ENCODE results near the gene SMIM7.

SMIM7 gene

GRCh38 chr19:16619457-16619856 is 40.5 kb downstream of the SMIM7 start:
- Histone ChIP-seq H3K4me3 (ENCODE audit: low read length) (no peak overlapping the region), H3K27me3 (ENCODE audit: control insufficient read depth, insufficient read depth, low read length) (no peaks in the 10 kb centered on the region), H3K9ac (ENCODE audit: low read depth, low read length) (no peak overlapping the region), H3K4me2 (ENCODE audit: low read length) (peak overlapping the region; percentile 7), H3K36me3 (ENCODE audit: insufficient read depth, low read length) (peaks cover 14% of the 10 kb centered on the region), H3K4me1 (ENCODE audit: control insufficient read depth, insufficient read depth, low read length) (peaks cover 15% of the 10 kb centered on the region), H3K9me3 (replicated peaks; ENCODE audit: low read length) (no peaks in the 10 kb centered on the region)

- peaks cover 4% of the 10 kb centered on the region for H3K36me3 ChIP-seq (ENCODE audit: insufficient read depth, low read length)
- no peak overlapping the region for H3K4me2 ChIP-seq (ENCODE audit: low read length)
- H3K4me1 ChIP-seq (ENCODE audit: control insufficient read depth, insufficient read depth, low read length) = peaks cover 15% of the 10 kb centered on the region
- H3K9ac ChIP-seq (ENCODE audit: low read depth, low read length) = no peak overlapping the region
- H3K27me3 ChIP-seq (ENCODE audit: control insufficient read depth, insufficient read depth, low read length) = no peaks in the 10 kb centered on the region
- H3K4me3 ChIP-seq (ENCODE audit: low read length) = no peak overlapping the region
- H3K9me3 ChIP-seq (replicated peaks; ENCODE audit: low read length) = no peaks in the 10 kb centered on the region
These were observed 41.7 kb downstream of the SMIM7 start for GRCh38 chr19:16618248-16618647.

GRCh38 chr19:16615808-16616207 is 44.1 kb downstream of the SMIM7 start:
- H3K36me3 ChIP-seq (ENCODE audit: insufficient read depth, low read length) = no peaks in the 10 kb centered on the region
- H3K4me1 ChIP-seq (ENCODE audit: control insufficient read depth, insufficient read depth, low read length) = peaks cover 15% of the 10 kb centered on the region
- no peak overlapping the region for H3K4me2 ChIP-seq (ENCODE audit: low read length)
- no peak overlapping the region for H3K9ac ChIP-seq (ENCODE audit: low read depth, low read length)
- H3K4me3 ChIP-seq (ENCODE audit: low read length) = no peak overlapping the region
- H3K9me3 ChIP-seq (replicated peaks; ENCODE audit: low read length) = no peaks in the 10 kb centered on the region
- H3K27me3 ChIP-seq (ENCODE audit: control insufficient read depth, insufficient read depth, low read length) = no peaks in the 10 kb centered on the region

- Histone ChIP-seq H3K9me3 (replicated peaks; ENCODE audit: low read length) (no peaks in the 10 kb centered on the region), H3K4me1 (ENCODE audit: control insufficient read depth, insufficient read depth, low read length) (peaks cover 11% of the 10 kb centered on the region), H3K27me3 (ENCODE audit: control insufficient read depth, insufficient read depth, low read length) (no peaks in the 10 kb centered on the region), H3K9ac (ENCODE audit: low read depth, low read length) (no peak overlapping the region), H3K36me3 (ENCODE audit: insufficient read depth, low read length) (no peaks in the 10 kb centered on the region), H3K4me3 (ENCODE audit: low read length) (no peak overlapping the region), H3K4me2 (ENCODE audit: low read length) (no peak overlapping the region)
These were observed 45.0 kb downstream of the SMIM7 start for GRCh38 chr19:16614941-16615340.

GRCh38 chr19:16613841-16614240 is 46.1 kb downstream of the SMIM7 start:
- no peaks in the 10 kb centered on the region for H3K36me3 ChIP-seq (ENCODE audit: insufficient read depth, low read length)
- peaks cover 12% of the 10 kb centered on the region for H3K4me1 ChIP-seq (ENCODE audit: control insufficient read depth, insufficient read depth, low read length)
- H3K4me2 ChIP-seq (ENCODE audit: low read length) = no peak overlapping the region
- H3K27me3 ChIP-seq (ENCODE audit: control insufficient read depth, insufficient read depth, low read length) = no peaks in the 10 kb centered on the region
- no peak overlapping the region for H3K4me3 ChIP-seq (ENCODE audit: low read length)
- no peaks in the 10 kb centered on the region for H3K9me3 ChIP-seq (replicated peaks; ENCODE audit: low read length)
- no peak overlapping the region for H3K9ac ChIP-seq (ENCODE audit: low read depth, low read length)

GRCh38 chr19:16612636-16613035 is 47.3 kb downstream of the SMIM7 start:
- H3K4me3 ChIP-seq (ENCODE audit: low read length) = no peak overlapping the region
- H3K9ac ChIP-seq (ENCODE audit: low read depth, low read length) = no peak overlapping the region
- H3K4me1 ChIP-seq (ENCODE audit: control insufficient read depth, insufficient read depth, low read length) = peaks cover 23% of the 10 kb centered on the region
- no peaks in the 10 kb centered on the region for H3K9me3 ChIP-seq (replicated peaks; ENCODE audit: low read length)
- H3K27me3 ChIP-seq (ENCODE audit: control insufficient read depth, insufficient read depth, low read length) = no peaks in the 10 kb centered on the region
- H3K4me2 ChIP-seq (ENCODE audit: low read length) = no peak overlapping the region
- H3K36me3 ChIP-seq (ENCODE audit: insufficient read depth, low read length) = no peaks in the 10 kb centered on the region

- Histone ChIP-seq H3K4me2 (ENCODE audit: low read length) (no peak overlapping the region), H3K9me3 (replicated peaks; ENCODE audit: low read length) (no peaks in the 10 kb centered on the region), H3K36me3 (ENCODE audit: insufficient read depth, low read length) (no peaks in the 10 kb centered on the region), H3K9ac (ENCODE audit: low read depth, low read length) (no peak overlapping the region), H3K4me1 (ENCODE audit: control insufficient read depth, insufficient read depth, low read length) (peaks cover 29% of the 10 kb centered on the region), H3K4me3 (ENCODE audit: low read length) (no peak overlapping the region), H3K27me3 (ENCODE audit: control insufficient read depth, insufficient read depth, low read length) (no peaks in the 10 kb centered on the region)
These were observed 48.8 kb downstream of the SMIM7 start for GRCh38 chr19:16611121-16611520.

GRCh38 chr19:16609511-16610200 is 50.3 kb downstream of the SMIM7 start:
- H3K36me3 ChIP-seq (ENCODE audit: insufficient read depth, low read length) = no peaks in the 10 kb centered on the region
- no peak overlapping the region for H3K4me2 ChIP-seq (ENCODE audit: low read length)
- no peak overlapping the region for H3K9ac ChIP-seq (ENCODE audit: low read depth, low read length)
- no peak overlapping the region for H3K4me3 ChIP-seq (ENCODE audit: low read length)
- H3K9me3 ChIP-seq (replicated peaks; ENCODE audit: low read length) = no peaks in the 10 kb centered on the region
- H3K4me1 ChIP-seq (ENCODE audit: control insufficient read depth, insufficient read depth, low read length) = peaks cover 40% of the 10 kb centered on the region
- H3K27me3 ChIP-seq (ENCODE audit: control insufficient read depth, insufficient read depth, low read length) = no peaks in the 10 kb centered on the region

- peak overlapping the region; percentile 41 for H3K9ac ChIP-seq (ENCODE audit: low read depth, low read length)
- no peaks in the 10 kb centered on the region for H3K36me3 ChIP-seq (ENCODE audit: insufficient read depth, low read length)
- H3K4me2 ChIP-seq (ENCODE audit: low read length) = peak overlapping the region; percentile 74
- H3K4me3 ChIP-seq (ENCODE audit: low read length) = peak overlapping the region; percentile 45
- H3K9me3 ChIP-seq (replicated peaks; ENCODE audit: low read length) = no peaks in the 10 kb centered on the region
- H3K4me1 ChIP-seq (ENCODE audit: control insufficient read depth, insufficient read depth, low read length) = peaks cover 40% of the 10 kb centered on the region
- no peaks in the 10 kb centered on the region for H3K27me3 ChIP-seq (ENCODE audit: control insufficient read depth, insufficient read depth, low read length)
These were observed 51.6 kb downstream of the SMIM7 start for GRCh38 chr19:16608290-16608739.

GRCh38 chr19:16607819-16608218 is 52.1 kb downstream of the SMIM7 start:
- H3K4me2 ChIP-seq (ENCODE audit: low read length) = peak overlapping the region; percentile 74
- peaks cover 40% of the 10 kb centered on the region for H3K4me1 ChIP-seq (ENCODE audit: control insufficient read depth, insufficient read depth, low read length)
- H3K9me3 ChIP-seq (replicated peaks; ENCODE audit: low read length) = no peaks in the 10 kb centered on the region
- H3K9ac ChIP-seq (ENCODE audit: low read depth, low read length) = peak overlapping the region; percentile 41
- H3K36me3 ChIP-seq (ENCODE audit: insufficient read depth, low read length) = no peaks in the 10 kb centered on the region
- peak overlapping the region; percentile 45 for H3K4me3 ChIP-seq (ENCODE audit: low read length)
- no peaks in the 10 kb centered on the region for H3K27me3 ChIP-seq (ENCODE audit: control insufficient read depth, insufficient read depth, low read length)

- H3K9ac ChIP-seq (ENCODE audit: low read depth, low read length) = peak overlapping the region; percentile 17
- peaks cover 40% of the 10 kb centered on the region for H3K4me1 ChIP-seq (ENCODE audit: control insufficient read depth, insufficient read depth, low read length)
- H3K27me3 ChIP-seq (ENCODE audit: control insufficient read depth, insufficient read depth, low read length) = no peaks in the 10 kb centered on the region
These were observed 54.4 kb downstream of the SMIM7 start for GRCh38 chr19:16605553-16605994.

GRCh38 chr19:16605115-16605514 is 54.8 kb downstream of the SMIM7 start:
- H3K9me3 ChIP-seq (replicated peaks; ENCODE audit: low read length) = no peaks in the 10 kb centered on the region
- H3K4me2 ChIP-seq (ENCODE audit: low read length) = peak overlapping the region; percentile 57
- H3K27me3 ChIP-seq (ENCODE audit: control insufficient read depth, insufficient read depth, low read length) = no peaks in the 10 kb centered on the region
- no peak overlapping the region for H3K9ac ChIP-seq (ENCODE audit: low read depth, low read length)
- H3K36me3 ChIP-seq (ENCODE audit: insufficient read depth, low read length) = no peaks in the 10 kb centered on the region
- H3K4me3 ChIP-seq (ENCODE audit: low read length) = no peak overlapping the region
- H3K4me1 ChIP-seq (ENCODE audit: control insufficient read depth, insufficient read depth, low read length) = peaks cover 40% of the 10 kb centered on the region

More at GRCh38 chr19:16605553-16605994, 54.4 kb downstream of the SMIM7 start:
- no peaks in the 10 kb centered on the region for H3K36me3 ChIP-seq (ENCODE audit: insufficient read depth, low read length)
- H3K4me3 ChIP-seq (ENCODE audit: low read length) = peak overlapping the region; percentile 33
- H3K4me2 ChIP-seq (ENCODE audit: low read length) = peak overlapping the region; percentile 57
- H3K9me3 ChIP-seq (replicated peaks; ENCODE audit: low read length) = no peaks in the 10 kb centered on the region
